ENCODE measurements around the gene NME2. TPM values are rescaled to one million over a fixed set of nuclear protein-coding genes. Genes with fewer than 3 reads are reported as not detected.

NME2 gene
- total and polyA plus RNA-seq, 10 of the 15 experiments (the other 5 are each of a cell fraction or from before 2014, with no cell fraction given), result 497 to 1,030 (median 786) TPM

DNA sequence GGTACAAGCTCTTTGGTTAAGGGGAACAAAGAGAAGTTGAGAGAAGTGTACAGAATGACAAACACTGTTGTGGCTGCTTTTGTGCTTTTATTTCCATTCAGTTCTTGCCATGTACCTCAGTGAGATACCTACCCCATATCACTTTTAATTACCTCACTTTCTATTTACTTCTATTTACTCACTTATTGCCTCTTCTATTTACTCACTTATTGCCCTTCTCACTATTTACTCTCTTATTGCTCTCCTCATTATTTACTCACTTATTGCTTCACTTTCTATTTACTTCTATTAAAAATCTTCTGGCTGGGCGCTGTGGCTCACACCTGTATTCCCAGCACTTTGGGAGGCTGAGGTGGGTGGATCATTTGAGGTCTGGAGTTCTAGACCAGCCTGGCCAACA is 51.7 kb downstream of the NME2 start:
- Histone ChIP-seq H3K79me2 (ENCODE audit: control insufficient read depth, insufficient read depth, low read length) (no peaks in the 10 kb centered on the region), H3K27me3 (replicated peaks in 1 of 2; ENCODE audit: control insufficient read depth in 2 of 2, insufficient read depth in 2 of 2, low read length in 1 of 2) (no peaks in the 10 kb centered on the region), H3K4me2 (ENCODE audit: control insufficient read depth, insufficient read depth) (no peak overlapping the region), H4K20me1 (ENCODE audit: control insufficient read depth, insufficient read depth) (no peaks in the 10 kb centered on the region), H3K4me1 (ENCODE audit: control insufficient read depth, insufficient read depth, low read length) (no peaks in the 10 kb centered on the region), H3K9ac (ENCODE audit: control insufficient read depth, insufficient read depth, low read length) (no peak overlapping the region), H3K9me3 (replicated peaks; ENCODE audit: control insufficient read depth, insufficient read depth, low read length) (no peaks in the 10 kb centered on the region), H3K4me3 (no peak overlapping the region), H2AFZ (ENCODE audit: control insufficient read depth, low read depth, low read length) (no peak overlapping the region), H3K27ac (ENCODE audit: control insufficient read depth, insufficient read depth) (no peak overlapping the region), H3K36me3 (ENCODE audit: control insufficient read depth in 2 of 2, insufficient read depth in 2 of 2, low read length in 1 of 2) (peaks cover 4 to 21% of the 10 kb centered on the region in 2 experiments)
- no TSS peak for BruUV-seq (replicated peaks)
- in situ Hi-C loops (cut with MboI) (no loop called here), intact Hi-C loops (cut with micrococcal nuclease; ENCODE audit: unreplicated experiment) (no loop called here)
- CTCF ChIA-PET, result no interaction called here
- POLR2A ChIA-PET, result interaction anchor here (0.6 kb wide), 1 partner anchor 11 kb away, joined by 3 read pairs; no protein-coding TSS in a partner anchor
- RAD21 ChIA-PET (ENCODE audit: unreplicated experiment), result no interaction called here
- FAIRE-seq (no peak), DNase-seq (ENCODE audit: low read depth, low spot score) (no peak), ATAC-seq (no peak)
- TF ChIP-seq, protein P1, sequence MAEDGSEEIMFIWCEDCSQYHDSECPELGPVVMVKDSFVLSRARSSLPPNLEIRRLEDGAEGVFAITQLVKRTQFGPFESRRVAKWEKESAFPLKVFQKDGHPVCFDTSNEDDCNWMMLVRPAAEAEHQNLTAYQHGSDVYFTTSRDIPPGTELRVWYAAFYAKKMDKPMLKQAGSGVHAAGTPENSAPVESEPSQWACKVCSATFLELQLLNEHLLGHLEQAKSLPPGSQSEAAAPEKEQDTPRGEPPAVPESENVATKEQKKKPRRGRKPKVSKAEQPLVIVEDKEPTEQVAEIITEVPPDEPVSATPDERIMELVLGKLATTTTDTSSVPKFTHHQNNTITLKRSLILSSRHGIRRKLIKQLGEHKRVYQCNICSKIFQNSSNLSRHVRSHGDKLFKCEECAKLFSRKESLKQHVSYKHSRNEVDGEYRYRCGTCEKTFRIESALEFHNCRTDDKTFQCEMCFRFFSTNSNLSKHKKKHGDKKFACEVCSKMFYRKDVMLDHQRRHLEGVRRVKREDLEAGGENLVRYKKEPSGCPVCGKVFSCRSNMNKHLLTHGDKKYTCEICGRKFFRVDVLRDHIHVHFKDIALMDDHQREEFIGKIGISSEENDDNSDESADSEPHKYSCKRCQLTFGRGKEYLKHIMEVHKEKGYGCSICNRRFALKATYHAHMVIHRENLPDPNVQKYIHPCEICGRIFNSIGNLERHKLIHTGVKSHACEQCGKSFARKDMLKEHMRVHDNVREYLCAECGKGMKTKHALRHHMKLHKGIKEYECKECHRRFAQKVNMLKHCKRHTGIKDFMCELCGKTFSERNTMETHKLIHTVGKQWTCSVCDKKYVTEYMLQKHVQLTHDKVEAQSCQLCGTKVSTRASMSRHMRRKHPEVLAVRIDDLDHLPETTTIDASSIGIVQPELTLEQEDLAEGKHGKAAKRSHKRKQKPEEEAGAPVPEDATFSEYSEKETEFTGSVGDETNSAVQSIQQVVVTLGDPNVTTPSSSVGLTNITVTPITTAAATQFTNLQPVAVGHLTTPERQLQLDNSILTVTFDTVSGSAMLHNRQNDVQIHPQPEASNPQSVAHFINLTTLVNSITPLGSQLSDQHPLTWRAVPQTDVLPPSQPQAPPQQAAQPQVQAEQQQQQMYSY (CRISPR knock-in tag; IDR thresholded peaks at IDR 0.05), result no peak
- TF ChIP-seq RCOR1 (conservative IDR thresholded peaks at IDR 0.05; ENCODE audit: low read depth, low read length), result no peak
- no peak for TF ChIP-seq SREBF2 (IDR thresholded peaks at IDR 0.05; ENCODE audit: low read length)
- TF ChIP-seq, protein P2, sequence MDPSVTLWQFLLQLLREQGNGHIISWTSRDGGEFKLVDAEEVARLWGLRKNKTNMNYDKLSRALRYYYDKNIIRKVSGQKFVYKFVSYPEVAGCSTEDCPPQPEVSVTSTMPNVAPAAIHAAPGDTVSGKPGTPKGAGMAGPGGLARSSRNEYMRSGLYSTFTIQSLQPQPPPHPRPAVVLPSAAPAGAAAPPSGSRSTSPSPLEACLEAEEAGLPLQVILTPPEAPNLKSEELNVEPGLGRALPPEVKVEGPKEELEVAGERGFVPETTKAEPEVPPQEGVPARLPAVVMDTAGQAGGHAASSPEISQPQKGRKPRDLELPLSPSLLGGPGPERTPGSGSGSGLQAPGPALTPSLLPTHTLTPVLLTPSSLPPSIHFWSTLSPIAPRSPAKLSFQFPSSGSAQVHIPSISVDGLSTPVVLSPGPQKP (IDR thresholded peaks at IDR 0.05; ENCODE audit: low read depth, low read length), result no peak
- TF ChIP-seq, protein P3, sequence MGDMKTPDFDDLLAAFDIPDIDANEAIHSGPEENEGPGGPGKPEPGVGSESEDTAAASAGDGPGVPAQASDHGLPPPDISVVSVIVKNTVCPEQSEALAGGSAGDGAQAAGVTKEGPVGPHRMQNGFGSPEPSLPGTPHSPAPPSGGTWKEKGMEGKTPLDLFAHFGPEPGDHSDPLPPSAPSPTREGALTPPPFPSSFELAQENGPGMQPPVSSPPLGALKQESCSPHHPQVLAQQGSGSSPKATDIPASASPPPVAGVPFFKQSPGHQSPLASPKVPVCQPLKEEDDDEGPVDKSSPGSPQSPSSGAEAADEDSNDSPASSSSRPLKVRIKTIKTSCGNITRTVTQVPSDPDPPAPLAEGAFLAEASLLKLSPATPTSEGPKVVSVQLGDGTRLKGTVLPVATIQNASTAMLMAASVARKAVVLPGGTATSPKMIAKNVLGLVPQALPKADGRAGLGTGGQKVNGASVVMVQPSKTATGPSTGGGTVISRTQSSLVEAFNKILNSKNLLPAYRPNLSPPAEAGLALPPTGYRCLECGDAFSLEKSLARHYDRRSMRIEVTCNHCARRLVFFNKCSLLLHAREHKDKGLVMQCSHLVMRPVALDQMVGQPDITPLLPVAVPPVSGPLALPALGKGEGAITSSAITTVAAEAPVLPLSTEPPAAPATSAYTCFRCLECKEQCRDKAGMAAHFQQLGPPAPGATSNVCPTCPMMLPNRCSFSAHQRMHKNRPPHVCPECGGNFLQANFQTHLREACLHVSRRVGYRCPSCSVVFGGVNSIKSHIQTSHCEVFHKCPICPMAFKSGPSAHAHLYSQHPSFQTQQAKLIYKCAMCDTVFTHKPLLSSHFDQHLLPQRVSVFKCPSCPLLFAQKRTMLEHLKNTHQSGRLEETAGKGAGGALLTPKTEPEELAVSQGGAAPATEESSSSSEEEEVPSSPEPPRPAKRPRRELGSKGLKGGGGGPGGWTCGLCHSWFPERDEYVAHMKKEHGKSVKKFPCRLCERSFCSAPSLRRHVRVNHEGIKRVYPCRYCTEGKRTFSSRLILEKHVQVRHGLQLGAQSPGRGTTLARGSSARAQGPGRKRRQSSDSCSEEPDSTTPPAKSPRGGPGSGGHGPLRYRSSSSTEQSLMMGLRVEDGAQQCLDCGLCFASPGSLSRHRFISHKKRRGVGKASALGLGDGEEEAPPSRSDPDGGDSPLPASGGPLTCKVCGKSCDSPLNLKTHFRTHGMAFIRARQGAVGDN (IDR thresholded peaks at IDR 0.05), result no peak
- no peak for TF ChIP-seq WRNIP1 (IDR thresholded peaks at IDR 0.05; ENCODE audit: borderline replicate concordance, low read depth, low read length)
- TF ChIP-seq, protein P4, sequence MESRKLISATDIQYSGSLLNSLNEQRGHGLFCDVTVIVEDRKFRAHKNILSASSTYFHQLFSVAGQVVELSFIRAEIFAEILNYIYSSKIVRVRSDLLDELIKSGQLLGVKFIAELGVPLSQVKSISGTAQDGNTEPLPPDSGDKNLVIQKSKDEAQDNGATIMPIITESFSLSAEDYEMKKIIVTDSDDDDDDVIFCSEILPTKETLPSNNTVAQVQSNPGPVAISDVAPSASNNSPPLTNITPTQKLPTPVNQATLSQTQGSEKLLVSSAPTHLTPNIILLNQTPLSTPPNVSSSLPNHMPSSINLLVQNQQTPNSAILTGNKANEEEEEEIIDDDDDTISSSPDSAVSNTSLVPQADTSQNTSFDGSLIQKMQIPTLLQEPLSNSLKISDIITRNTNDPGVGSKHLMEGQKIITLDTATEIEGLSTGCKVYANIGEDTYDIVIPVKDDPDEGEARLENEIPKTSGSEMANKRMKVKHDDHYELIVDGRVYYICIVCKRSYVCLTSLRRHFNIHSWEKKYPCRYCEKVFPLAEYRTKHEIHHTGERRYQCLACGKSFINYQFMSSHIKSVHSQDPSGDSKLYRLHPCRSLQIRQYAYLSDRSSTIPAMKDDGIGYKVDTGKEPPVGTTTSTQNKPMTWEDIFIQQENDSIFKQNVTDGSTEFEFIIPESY (IDR thresholded peaks at IDR 0.05), result no peak
- TF ChIP-seq, protein P5, sequence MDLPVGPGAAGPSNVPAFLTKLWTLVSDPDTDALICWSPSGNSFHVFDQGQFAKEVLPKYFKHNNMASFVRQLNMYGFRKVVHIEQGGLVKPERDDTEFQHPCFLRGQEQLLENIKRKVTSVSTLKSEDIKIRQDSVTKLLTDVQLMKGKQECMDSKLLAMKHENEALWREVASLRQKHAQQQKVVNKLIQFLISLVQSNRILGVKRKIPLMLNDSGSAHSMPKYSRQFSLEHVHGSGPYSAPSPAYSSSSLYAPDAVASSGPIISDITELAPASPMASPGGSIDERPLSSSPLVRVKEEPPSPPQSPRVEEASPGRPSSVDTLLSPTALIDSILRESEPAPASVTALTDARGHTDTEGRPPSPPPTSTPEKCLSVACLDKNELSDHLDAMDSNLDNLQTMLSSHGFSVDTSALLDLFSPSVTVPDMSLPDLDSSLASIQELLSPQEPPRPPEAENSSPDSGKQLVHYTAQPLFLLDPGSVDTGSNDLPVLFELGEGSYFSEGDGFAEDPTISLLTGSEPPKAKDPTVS (IDR thresholded peaks at IDR 0.05; ENCODE audit: low read depth, low read length), result no peak
- TF ChIP-seq GABPA (IDR thresholded peaks at IDR 0.05; ENCODE audit: low read depth), result no peak
- no peak for TF ChIP-seq TCF3 (IDR thresholded peaks at IDR 0.05; ENCODE audit: borderline replicate concordance, insufficient read depth, low read depth, low read length)
- WGBS (ENCODE audit: insufficient coverage, insufficient replicate concordance, low lambda C conversion rate, missing lambda C conversion rate), result 100% methylated on average over 1 of the region's 1 CpG
- SMC1A ChIA-PET (ENCODE audit: uncharacterized antibody, unreplicated experiment), result no interaction called here

All from GM12878 (cell line).